HepG2 (cell line): ENCODE measurements around the gene MYOCOS. TPM values are rescaled to one million over a fixed set of nuclear protein-coding genes. Genes with fewer than 3 reads are reported as not detected.

Experiments used
- ATAC-seq: fragments of 200-7000 bp; cut with Tn5 transposase; 3 replicates; pipeline ENCODE4 v1.9.1; 2020; ENCODE audit warnings: mild to moderate bottlenecking, moderate library complexity
- BruUV-seq: library from RNA; stranded (reverse); fragments of 400-500 nt; replicated peaks from 2 replicates; lab custom pipeline; 2021; lab: Mats Ljungman, UMichigan
- CTCF ChIA-PET: fragments of 300-600 bp; formaldehyde crosslinking; extraction: SDS; loops from one replicate; lab custom pipeline; 2021; ENCODE audit warnings: low total read pairs, inconsistent platforms, low intra/inter-chr PET ratio; lab: Yijun Ruan, JAX
- POLR2A ChIA-PET: fragments of 350-600 bp; sonication (Branson Sonifier 250); formaldehyde crosslinking; loops from one replicate; lab custom pipeline; 2020; ENCODE audit warnings: antibody characterized with exemption, inconsistent platforms; lab: Yijun Ruan, JAX
- DNase-seq: peaks from one replicate; pipeline ENCODE4 v3.0.0-alpha.2; 2015; ENCODE audit warnings: low spot score
- FAIRE-seq: peaks from 3 replicates; lab custom pipeline; 2011; peaks lifted over from hg19 to GRCh38; lab: Jason Lieb, UNC
- H2AFZ ChIP-seq: one replicate; pipeline ENCODE4 v1.6.1; 2011; ENCODE audit warnings: low read length, inconsistent platforms
- H3K27ac ChIP-seq: fragments of 300-600 bp; 3 replicates; pipeline ENCODE4 v1.8.0; 2011; ENCODE audit warnings: mixed run types, mild to moderate bottlenecking, mixed read lengths, low read length, inconsistent platforms; ENCODE audit not compliant: insufficient read depth; ENCODE audit errors: extremely low read length
- H3K27me3 ChIP-seq, 2 experiments: fragments of 200-600 bp in 1 of 2; 2 replicates in 1 of 2; 3 replicates in 1 of 2; pipeline versions ENCODE4 v1.6.0 to v1.8.0; 2011; ENCODE audit warnings: low read length in 2 of 2, mild to moderate bottlenecking in 2 of 2, moderate library complexity in 2 of 2, inconsistent platforms in 1 of 2; ENCODE audit not compliant: insufficient read depth in 2 of 2, control insufficient read depth in 1 of 2
- H3K36me3 ChIP-seq, 2 experiments: fragments of 200-600 bp in 1 of 2; replicated peaks in 1 of 2; 2 replicates in 1 of 2; 3 replicates in 1 of 2; pipeline versions ENCODE4 v1.5.1 to v1.8.0; 2011; ENCODE audit warnings: low read length in 2 of 2, inconsistent platforms in 1 of 2; ENCODE audit not compliant: insufficient read depth in 2 of 2, control insufficient read depth in 1 of 2
- H3K4me1 ChIP-seq: 2 replicates; pipeline ENCODE4 v1.5.1; 2012; ENCODE audit warnings: low read length, inconsistent platforms; ENCODE audit not compliant: insufficient read depth
- H3K4me2 ChIP-seq: 2 replicates; pipeline ENCODE4 v1.6.0; 2011; ENCODE audit warnings: low read depth, low read length, inconsistent platforms
- H3K4me3 ChIP-seq, 3 experiments: fragments of 200-600 bp in 1 of 3; sonication (generic), shearing (Covaris generic) in 1 of 3; replicated peaks in 1 of 3; 2 replicates each; pipeline ENCODE4 v1.5.1; 2011 to 2016; ENCODE audit warnings: low read length in 3 of 3, inconsistent platforms in 2 of 3, low read depth in 2 of 3, mild to moderate bottlenecking in 2 of 3, control low read depth in 1 of 3, mixed read lengths in 1 of 3; ENCODE audit not compliant: insufficient read depth in 1 of 3
- H3K79me2 ChIP-seq: one replicate; pipeline ENCODE4 v1.6.1; 2011; ENCODE audit warnings: low read length, inconsistent platforms; ENCODE audit not compliant: insufficient read depth
- H3K9ac ChIP-seq: 2 replicates; pipeline ENCODE4 v1.6.0; 2011; ENCODE audit warnings: mild to moderate bottlenecking, low read depth, low read length, inconsistent platforms; ENCODE audit not compliant: insufficient read depth
- H3K9me3 ChIP-seq: 2 replicates; pipeline ENCODE4 v1.5.1; 2012; ENCODE audit warnings: mild to moderate bottlenecking, low read length
- H4K20me1 ChIP-seq: 2 replicates; pipeline ENCODE4 v1.6.0; 2011; ENCODE audit warnings: inconsistent platforms, mild to moderate bottlenecking, low read length, moderate library complexity; ENCODE audit not compliant: insufficient read depth
- ETV5 ChIP-seq: IDR thresholded peaks from 2 replicates; pipeline ENCODE4 v1.6.1; 2018; ENCODE audit warnings: missing biosample characterization, missing genetic modification reagents, inconsistent platforms, borderline replicate concordance
- WGBS: methylation state at CpG from one replicate; pipeline ENCODE4 v1.1.6; 2017; ENCODE audit warnings: low lambda C conversion rate; 5-methylcytosine and 5-hydroxymethylcytosine counted together
- in situ Hi-C: cut with HindIII; loops from 2 replicates; pipeline ENCODE4 v1.10.0; 2017; ENCODE audit warnings: low pct_unique_long_range_greater_than_20kb; ENCODE audit not compliant: extremely low pct_ligation_motif_present
- intact Hi-C: fragments of 100-400 bp; cut with micrococcal nuclease; formaldehyde crosslinking; loops from one replicate; pipeline ENCODE4 v1.10.0; 2022; ENCODE audit not compliant: unreplicated experiment
- polyA plus RNA-seq, 8 experiments: library from polyadenylated mRNA; depleted of rRNA in 3 of 8; stranded (reverse) in 7 of 8; unstranded in 1 of 8; fragments of >200 nt; fragmentation: Illumina TruSeq in 4 of 8; extraction: Trizol in 4 of 8; gene quantifications; 2 replicates each; pipeline versions ENCODE4 v1.2.1 to v1.2.3, GENCODE V29; 2011 to 2016; ENCODE audit warnings: low read depth in 4 of 8, missing spikeins in 1 of 8, mixed read lengths in 1 of 8; ENCODE audit not compliant: insufficient read depth in 1 of 8
- total RNA-seq, 5 experiments: library from RNA; depleted of rRNA; stranded (reverse); fragments of >200 nt; fragmentation: Illumina TruSeq; extraction: Trizol; gene quantifications; 2 replicates each; pipeline ENCODE4 v1.2.3, GENCODE V29; 2016; ENCODE audit warnings: low read depth in 1 of 5
- TF ChIP-seq, protein P1 (sequence below): sonication (generic); formaldehyde crosslinking; IDR thresholded peaks from 2 replicates; pipeline ENCODE4 v1.8.0; 2022; ENCODE audit warnings: missing genetic modification reagents, low read depth, mild to moderate bottlenecking, borderline replicate concordance
- TF ChIP-seq, protein P2 (sequence below): sonication (generic); formaldehyde crosslinking; IDR thresholded peaks from 2 replicates; pipeline ENCODE4 v1.5.0; 2020; ENCODE audit warnings: mild to moderate bottlenecking, missing genetic modification reagents, moderate library complexity

MYOCOS gene
- total and polyA plus RNA-seq, 2 of the 13 experiments (the other 11 are each of a cell fraction or from before 2014, with no cell fraction given): not detected

DNA sequence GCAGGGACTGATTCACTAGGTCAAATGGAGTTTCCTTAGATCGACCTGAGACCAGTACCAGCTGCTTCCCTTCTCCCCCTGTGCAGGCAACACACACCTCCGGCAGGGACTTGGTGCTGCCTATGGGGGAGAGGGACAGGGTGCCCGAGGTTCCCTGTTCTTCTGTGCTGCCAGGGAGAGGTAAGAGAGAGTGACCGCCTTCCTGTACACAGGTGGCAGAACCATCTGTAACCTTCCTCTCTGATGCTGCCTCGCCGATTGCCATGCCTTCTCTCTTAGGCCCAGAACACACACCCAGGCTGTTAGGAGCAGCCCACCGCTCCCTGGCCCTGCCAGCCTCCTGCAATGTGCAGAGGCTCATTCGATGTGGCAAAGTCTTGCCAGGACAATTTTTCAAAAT lies 21.1 kb downstream of the MYOCOS start:
- no peaks in the 10 kb centered on the region for H3K79me2 ChIP-seq
- no peak for FAIRE-seq
- H3K9ac ChIP-seq: no peak overlapping the region
- H3K27me3 ChIP-seq: 0 out of 5 replicates have a peak, but pooled peaks cover 0 to 3% of the 10 kb centered on the region in 2 experiments
- H4K20me1 ChIP-seq: no peaks in the 10 kb centered on the region
- H2AFZ ChIP-seq: no peak overlapping the region
- CTCF ChIA-PET: no interaction called here
- POLR2A ChIA-PET: no interaction called here
- H3K4me3 ChIP-seq: no peak overlapping the region
- 69% methylated on average over 5 of the region's 8 CpGs for WGBS
- intact Hi-C loops (loop anchor here (10.0 kb wide), 1 partner anchor 142 kb away; the partner anchor contains the start of gene METTL13), in situ Hi-C loops (loop anchor here (10.0 kb wide), 2 partner anchors 72 to 342 kb away; no protein-coding TSS in a partner anchor)
- TF ChIP-seq, protein P1, sequence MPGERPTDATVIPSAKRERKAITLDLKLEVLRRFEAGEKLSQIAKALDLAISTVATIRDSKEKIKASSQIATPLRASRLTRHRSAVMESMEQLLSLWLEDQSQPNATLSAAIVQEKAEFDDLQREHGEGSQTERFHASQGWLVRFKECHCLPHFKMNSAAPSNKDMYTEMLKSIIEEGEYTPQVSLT (CRISPR knock-in tag): no peak
- no peak for TF ChIP-seq ETV5
- TF ChIP-seq, protein P2, sequence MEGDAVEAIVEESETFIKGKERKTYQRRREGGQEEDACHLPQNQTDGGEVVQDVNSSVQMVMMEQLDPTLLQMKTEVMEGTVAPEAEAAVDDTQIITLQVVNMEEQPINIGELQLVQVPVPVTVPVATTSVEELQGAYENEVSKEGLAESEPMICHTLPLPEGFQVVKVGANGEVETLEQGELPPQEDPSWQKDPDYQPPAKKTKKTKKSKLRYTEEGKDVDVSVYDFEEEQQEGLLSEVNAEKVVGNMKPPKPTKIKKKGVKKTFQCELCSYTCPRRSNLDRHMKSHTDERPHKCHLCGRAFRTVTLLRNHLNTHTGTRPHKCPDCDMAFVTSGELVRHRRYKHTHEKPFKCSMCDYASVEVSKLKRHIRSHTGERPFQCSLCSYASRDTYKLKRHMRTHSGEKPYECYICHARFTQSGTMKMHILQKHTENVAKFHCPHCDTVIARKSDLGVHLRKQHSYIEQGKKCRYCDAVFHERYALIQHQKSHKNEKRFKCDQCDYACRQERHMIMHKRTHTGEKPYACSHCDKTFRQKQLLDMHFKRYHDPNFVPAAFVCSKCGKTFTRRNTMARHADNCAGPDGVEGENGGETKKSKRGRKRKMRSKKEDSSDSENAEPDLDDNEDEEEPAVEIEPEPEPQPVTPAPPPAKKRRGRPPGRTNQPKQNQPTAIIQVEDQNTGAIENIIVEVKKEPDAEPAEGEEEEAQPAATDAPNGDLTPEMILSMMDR (CRISPR knock-in tag): no peak
- H3K27ac ChIP-seq: no peak overlapping the region
- no TSS peak for BruUV-seq
- no peak overlapping the region for H3K4me2 ChIP-seq
- DNase-seq: no peak
- H3K9me3 ChIP-seq: no peaks in the 10 kb centered on the region
- no peak for ATAC-seq
- H3K36me3 ChIP-seq: no peaks in the 10 kb centered on the region
- H3K4me1 ChIP-seq: peaks cover 15% of the 10 kb centered on the region
